Measurements from ENCODE around the gene NET1.

DNA sequence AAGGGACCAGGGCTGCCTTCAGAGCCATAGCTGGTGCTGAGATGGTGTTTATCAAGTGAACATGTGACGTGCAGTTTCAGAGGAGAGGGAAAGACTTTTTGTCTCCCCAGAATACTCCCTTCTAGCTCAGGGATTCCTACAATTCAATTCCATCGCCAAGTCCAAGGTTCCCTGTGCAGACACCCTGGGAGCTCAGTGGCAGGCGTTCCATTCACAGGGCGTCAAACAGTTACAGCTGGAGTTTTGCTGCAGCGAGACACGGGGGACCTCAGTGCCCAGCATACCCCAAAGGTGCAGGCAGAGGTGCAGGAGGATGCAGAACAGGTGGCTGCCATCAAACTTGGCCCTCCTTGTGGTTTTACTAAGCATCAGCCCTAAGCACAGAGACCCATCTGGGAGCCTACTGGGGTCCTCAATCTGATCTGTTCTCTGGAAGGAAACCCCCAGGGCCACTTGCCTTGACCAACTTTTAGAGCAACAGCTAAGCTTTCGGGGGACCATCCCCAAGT is 87.9 kb downstream of the NET1 start:
- TF ChIP-seq, protein P1, sequence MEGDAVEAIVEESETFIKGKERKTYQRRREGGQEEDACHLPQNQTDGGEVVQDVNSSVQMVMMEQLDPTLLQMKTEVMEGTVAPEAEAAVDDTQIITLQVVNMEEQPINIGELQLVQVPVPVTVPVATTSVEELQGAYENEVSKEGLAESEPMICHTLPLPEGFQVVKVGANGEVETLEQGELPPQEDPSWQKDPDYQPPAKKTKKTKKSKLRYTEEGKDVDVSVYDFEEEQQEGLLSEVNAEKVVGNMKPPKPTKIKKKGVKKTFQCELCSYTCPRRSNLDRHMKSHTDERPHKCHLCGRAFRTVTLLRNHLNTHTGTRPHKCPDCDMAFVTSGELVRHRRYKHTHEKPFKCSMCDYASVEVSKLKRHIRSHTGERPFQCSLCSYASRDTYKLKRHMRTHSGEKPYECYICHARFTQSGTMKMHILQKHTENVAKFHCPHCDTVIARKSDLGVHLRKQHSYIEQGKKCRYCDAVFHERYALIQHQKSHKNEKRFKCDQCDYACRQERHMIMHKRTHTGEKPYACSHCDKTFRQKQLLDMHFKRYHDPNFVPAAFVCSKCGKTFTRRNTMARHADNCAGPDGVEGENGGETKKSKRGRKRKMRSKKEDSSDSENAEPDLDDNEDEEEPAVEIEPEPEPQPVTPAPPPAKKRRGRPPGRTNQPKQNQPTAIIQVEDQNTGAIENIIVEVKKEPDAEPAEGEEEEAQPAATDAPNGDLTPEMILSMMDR (IDR thresholded peaks at IDR 0.05 in 8 of 11, conservative IDR thresholded peaks at IDR 0.05 in 3 of 11), result no peak
- TF ChIP-seq POLR2AphosphoS5 (IDR thresholded peaks at IDR 0.05) (no peak), POLR2A (IDR thresholded peaks at IDR 0.05) (no peak)
